HG03354 (cell line): Measurements from ENCODE around the gene ALK.

Experiments used
- ATAC-seq: cut with Tn5 transposase; IDR thresholded peaks from one replicate; pipeline ENCODE4 v1.9.1; 2021; ENCODE audit warnings: mild to moderate bottlenecking; ENCODE audit not compliant: unreplicated experiment, poor library complexity, severe bottlenecking

The ALK gene

GRCh38 chr2:29412197-29412925 is 509.0 kb downstream of the ALK start:
- ATAC-seq, result no peak

GRCh38 chr2:29405707-29406106 is 515.7 kb downstream of the ALK start:
- no peak for ATAC-seq

DNA sequence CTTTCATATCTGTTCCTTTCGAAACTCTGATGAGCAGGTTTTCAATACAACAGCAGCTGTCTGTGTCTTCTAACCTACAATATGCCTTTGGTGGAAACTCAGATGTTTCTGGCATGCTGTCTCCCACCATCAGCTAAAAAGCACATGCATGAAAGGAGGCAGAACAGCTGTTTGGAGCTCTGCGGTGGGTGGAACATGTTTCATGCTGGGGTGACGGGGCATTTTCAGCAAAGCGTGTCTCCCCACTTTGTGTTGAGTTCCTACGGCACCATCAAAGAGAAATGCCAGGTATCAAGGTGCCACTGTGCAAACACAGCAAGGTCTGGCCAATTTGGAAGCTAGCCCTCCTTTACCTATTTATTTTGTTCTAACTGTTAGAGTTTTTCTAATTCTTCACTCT is 516.1 kb downstream of the ALK start:
- no peak for ATAC-seq

GRCh38 chr2:29401994-29402393 is 519.4 kb downstream of the ALK start:
- no peak for ATAC-seq

DNA sequence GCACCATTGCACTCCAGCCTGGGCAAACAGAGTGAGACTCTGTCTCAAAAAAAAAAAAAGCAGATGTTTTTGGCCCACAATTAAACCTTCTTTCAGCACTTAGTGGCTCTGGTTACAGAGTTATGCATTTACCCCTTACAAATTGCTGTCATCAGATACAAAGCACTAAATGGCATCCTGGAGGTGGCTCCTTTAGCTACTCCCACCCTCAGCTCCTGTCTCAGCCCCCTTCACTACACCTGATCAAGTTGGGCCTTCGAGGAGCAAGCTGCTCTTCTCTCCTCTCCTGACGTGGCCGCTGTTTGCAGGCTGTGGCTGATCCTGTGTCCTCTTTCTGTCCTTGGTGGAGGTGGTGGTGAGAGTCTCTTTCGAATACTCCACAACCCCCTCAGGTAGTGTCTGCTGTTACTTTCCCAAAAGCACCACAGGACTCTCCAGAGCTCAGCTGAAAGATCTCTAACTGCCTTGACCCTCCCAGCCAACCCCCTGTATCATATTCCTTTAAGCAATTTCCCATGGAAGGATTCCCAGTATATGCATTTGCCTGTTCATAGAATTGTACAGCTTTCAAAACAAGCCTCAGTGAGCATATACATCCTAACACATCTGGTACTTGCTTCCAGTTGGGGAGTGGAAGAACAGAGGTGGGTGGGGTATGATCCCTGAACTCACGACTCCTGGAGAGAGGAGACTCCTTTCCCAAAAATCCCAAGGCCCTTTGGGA is 520.3 kb downstream of the ALK start:
- no peak for ATAC-seq

- ATAC-seq, result no peak
Observed at GRCh38 chr2:29398384-29399237, 522.8 kb downstream of the ALK start.

DNA sequence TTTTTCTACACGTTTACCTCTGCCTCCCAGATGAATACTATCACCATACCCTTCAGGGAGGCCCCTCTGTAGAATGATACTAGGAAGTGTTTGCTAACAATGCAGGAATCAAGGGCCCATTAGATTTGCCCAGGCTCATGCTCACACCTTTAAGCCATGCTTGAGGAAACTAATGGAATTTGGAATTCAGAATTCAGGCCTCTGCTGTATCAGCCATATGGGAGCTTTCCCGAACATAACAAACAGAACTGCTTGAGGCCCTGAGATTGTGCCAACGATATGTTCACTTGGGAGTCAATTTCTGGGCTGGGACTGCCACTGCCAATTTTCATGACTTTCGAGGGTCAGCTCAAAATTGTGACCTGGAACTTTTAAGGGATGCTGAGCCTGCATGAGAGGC is 523.7 kb downstream of the ALK start:
- ATAC-seq, result no peak

DNA sequence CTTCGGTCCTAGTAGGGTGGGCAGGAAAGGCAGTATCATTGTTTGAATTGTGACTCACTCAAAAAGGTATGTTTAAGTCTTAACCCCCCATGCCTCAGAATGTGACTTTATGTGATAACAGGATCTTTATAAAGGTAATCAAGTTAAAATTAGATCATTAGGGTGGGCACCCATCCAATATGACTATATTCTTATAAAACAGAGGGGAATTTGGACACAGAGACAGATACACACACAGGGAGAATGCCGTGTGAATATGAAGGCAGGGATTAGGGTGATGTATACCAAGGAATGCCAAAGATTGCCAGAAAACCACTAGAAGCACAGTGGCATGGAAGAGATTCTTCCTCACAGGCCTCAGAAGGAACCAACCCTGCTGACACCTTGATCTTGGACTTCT is 524.3 kb downstream of the ALK start:
- ATAC-seq, result no peak

GRCh38 chr2:29394981-29395350 is 526.4 kb downstream of the ALK start:
- no peak for ATAC-seq

GRCh38 chr2:29394311-29394980 is 526.9 kb downstream of the ALK start:
- no peak for ATAC-seq

- ATAC-seq, result no peak
Observed at GRCh38 chr2:29393676-29394075, 527.7 kb downstream of the ALK start.

DNA sequence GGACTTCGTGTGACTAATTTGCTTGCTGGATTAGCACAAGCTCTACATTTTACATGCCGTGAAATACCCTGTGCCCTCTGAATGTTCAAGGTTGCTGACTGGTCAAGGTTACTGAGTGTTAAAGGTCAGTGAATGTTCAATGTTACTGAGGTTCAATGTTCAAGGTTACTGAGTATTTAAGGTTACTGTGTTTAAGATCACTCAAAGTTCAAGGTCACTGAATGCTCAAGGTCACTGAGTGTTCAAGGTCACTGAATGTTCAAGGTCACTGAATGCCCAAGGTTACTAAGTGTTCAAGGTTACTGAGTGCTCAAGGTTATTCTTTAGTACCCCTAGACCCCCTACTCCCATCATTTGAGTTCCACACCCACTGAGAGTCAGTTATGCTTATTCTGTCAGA is 528.6 kb downstream of the ALK start:
- ATAC-seq, result no peak

DNA sequence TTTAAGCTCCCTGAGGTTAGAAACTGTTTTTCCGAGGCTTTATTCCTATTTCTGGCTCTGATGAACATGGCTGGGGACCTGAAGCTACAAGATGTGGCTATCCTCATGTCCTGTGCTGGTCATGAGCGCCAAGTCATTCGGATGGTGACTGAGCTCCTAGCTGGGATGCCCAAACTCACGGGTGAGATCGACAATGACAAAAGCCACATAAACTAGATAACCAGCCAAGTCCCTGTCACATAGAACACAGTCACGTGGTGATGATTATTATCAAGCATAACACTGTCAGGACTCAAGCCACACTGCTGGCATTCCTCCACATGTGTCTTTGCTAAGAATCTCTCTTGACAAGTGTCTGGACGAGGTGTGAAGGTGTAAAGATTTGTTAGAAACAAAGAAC is 531.2 kb downstream of the ALK start:
- no peak for ATAC-seq

GRCh38 chr2:29389686-29390085 is 531.7 kb downstream of the ALK start:
- no peak for ATAC-seq

DNA sequence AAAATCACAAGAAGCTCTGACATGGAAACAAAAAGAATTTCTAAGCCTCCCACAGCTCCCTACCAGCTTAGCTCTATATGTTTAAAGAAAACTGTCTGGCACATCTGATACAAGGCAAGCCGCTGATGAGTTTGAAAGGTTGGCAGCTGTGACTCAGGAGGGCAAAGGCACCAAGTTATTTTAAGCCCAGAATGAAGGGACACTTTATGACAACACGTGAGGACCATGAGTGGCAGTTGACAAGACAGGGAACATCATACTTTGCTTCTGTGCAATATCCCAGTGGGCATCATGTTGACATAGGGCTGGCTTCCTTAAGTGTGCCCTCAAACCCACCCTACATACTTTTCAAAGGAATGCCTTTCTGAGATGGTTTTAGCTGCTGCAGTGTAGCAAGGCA is 533.3 kb downstream of the ALK start:
- ATAC-seq, result no peak

DNA sequence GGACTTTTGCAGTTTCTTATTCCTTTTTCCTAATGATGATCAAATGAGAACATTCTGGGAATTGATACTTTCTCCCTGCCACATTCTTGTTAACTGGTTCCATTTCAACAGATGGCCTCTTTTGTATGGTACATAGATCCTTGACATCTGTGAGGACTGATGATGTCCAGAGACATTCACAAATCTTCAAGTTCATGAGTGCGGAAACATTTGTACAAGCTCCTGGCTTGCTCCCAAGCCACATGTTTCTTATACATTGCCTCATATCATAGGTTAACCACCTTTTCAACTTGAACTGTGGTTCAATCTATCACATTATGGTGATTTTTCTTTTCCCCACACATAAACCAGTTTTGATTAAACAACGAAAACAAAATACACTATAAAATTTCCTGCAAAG is 538.9 kb downstream of the ALK start:
- no peak for ATAC-seq

DNA sequence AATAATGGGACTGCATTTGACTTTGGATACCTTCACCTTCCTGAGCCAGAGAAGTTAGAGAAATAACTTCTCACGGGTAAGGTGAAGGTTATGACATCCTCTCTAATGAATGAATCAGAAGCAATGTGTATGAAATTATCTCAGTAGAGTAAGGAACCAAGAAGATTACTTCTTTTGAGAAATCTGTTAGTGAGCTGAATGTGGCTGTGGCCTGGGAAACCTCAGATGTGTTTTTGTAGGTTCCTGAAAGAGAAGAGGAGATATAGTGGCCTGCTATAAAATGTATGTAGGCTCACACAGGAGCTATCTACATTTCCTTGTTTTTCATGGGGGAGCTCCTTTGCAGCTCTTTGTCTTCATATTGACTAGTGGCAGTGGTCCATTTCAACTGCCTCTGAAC is 543.6 kb downstream of the ALK start:
- ATAC-seq, result no peak

DNA sequence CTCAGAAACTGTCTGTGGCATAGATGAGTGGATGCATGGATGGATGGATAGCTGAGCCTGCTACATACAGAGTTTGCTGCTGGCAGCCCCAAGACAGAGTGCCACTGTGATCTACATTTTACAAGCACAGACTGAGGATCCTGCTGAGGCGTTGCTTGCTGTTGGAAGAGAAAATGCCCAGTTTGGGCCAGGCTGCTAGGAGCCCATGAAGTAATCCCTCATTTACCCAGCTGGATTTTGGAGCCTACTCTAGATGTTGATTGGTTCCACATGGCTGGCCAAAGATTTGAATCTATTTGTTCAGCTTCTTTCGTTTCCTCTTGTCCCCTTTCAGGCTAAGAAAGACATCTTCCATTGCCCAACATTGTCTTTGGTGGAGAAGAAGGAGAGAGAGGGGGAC is 544.8 kb downstream of the ALK start:
- no peak for ATAC-seq

DNA sequence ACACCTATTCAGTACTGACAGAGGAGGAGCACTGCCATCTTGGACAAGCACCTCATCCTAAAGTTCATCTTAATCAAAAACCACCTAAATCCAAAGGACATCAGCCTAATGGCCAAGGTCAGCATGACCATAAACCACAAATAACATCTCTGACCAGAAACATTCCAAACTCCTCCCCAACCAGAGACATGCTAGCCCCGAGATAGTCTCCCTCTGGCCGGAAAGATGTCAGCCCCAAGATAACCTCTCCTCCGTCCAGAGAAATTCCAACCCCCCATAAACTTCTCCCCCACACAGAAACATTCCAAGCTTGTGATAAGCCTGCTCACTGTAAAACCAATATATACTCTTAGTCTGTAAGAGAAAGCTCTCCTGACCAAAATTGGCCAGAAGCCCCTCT is 545.5 kb downstream of the ALK start:
- ATAC-seq, result no peak

DNA sequence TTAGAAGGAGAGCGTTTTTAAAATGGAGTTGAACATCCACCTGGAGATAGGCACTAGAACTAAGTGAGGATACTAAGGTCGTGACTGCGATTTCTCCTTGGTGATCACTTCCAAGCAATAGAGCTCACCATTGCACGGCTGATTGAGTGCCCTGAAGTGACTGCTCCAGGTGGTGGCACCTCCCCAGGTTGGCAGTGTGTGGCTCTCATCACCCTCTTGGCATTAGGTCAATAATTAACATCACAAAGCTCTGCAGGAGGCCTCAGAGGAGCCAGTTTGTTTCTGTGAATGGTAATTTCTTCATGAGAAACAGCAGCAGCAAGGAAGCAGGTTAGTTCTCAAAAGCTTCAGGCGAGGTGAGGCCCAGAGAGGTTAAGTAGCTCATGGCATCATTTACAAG is 546.6 kb downstream of the ALK start:
- ATAC-seq, result no peak
